GM12878 (cell line): Measurements from ENCODE around the gene RAB8A. TPM values are rescaled to one million over a fixed set of nuclear protein-coding genes. Genes with fewer than 3 reads are reported as not detected.

Source experiments
- FOS ChIP-seq: IDR thresholded peaks from 3 replicates; pipeline ENCODE4 v1.6.1; 2011; ENCODE audit warnings: borderline replicate concordance; ENCODE audit not compliant: insufficient read length; ENCODE audit errors: extremely low read depth
- RCOR1 ChIP-seq: conservative IDR thresholded peaks from 2 replicates; pipeline ENCODE4 v1.6.1; 2012; ENCODE audit warnings: low read depth, low read length, improper control_type of control experiment
- SREBF1 ChIP-seq: IDR thresholded peaks from 2 replicates; pipeline ENCODE4 v1.6.1; 2012; ENCODE audit warnings: mild to moderate bottlenecking, low read length
- TARDBP ChIP-seq: IDR thresholded peaks from 2 replicates; pipeline ENCODE4 v1.6.1; 2016; ENCODE audit warnings: borderline replicate concordance
- ZNF622 ChIP-seq: fragments of 450-650 bp; IDR thresholded peaks from 2 replicates; pipeline ENCODE4 v1.6.1; 2017; ENCODE audit warnings: mild to moderate bottlenecking, inconsistent platforms
- polyA plus RNA-seq, 11 experiments: library from polyadenylated mRNA; depleted of rRNA in 4 of 11; unstranded in 6 of 11; stranded (reverse) in 5 of 11; fragments of >200 nt; fragmentation: Nextera tagmentation in 4 of 11; fragmentation: Illumina TruSeq in 1 of 11; extraction: Ambion mirVana in 4 of 11; extraction: Trizol in 1 of 11; gene quantifications; 1 replicate in 1 of 11; 2 replicates in 10 of 11; pipeline versions ENCODE4 v1.2.1 to v1.2.3, GENCODE V29; 2011 to 2016; ENCODE audit warnings: inconsistent platforms in 2 of 11, missing spikeins in 2 of 11, low read depth in 1 of 11
- total RNA-seq, 4 experiments: library from RNA; depleted of rRNA in 3 of 4; stranded (reverse); fragments of >200 nt in 3 of 4; fragmentation: Illumina TruSeq in 1 of 4; extraction: Trizol in 1 of 4; gene quantifications; 2 replicates each; pipeline versions ENCODE4 v1.2.1 to v1.2.3, GENCODE V29; 2013 to 2021
- TF ChIP-seq, protein P1 (sequence below): fragments of 450-650 bp; formaldehyde crosslinking; IDR thresholded peaks from 2 replicates; pipeline ENCODE4 v1.5.0; 2022; ENCODE audit warnings: mild to moderate bottlenecking, missing genetic modification characterization
- TF ChIP-seq, protein P2 (sequence below): fragments of 450-650 bp; IDR thresholded peaks from 2 replicates; pipeline ENCODE4 v1.6.1; 2017; ENCODE audit warnings: mild to moderate bottlenecking, moderate library complexity

The RAB8A gene
- total and polyA plus RNA-seq, 10 of the 15 experiments (the other 5 are each of a cell fraction or from before 2014, with no cell fraction given) = 23.9 to 314 (median 185) TPM

DNA sequence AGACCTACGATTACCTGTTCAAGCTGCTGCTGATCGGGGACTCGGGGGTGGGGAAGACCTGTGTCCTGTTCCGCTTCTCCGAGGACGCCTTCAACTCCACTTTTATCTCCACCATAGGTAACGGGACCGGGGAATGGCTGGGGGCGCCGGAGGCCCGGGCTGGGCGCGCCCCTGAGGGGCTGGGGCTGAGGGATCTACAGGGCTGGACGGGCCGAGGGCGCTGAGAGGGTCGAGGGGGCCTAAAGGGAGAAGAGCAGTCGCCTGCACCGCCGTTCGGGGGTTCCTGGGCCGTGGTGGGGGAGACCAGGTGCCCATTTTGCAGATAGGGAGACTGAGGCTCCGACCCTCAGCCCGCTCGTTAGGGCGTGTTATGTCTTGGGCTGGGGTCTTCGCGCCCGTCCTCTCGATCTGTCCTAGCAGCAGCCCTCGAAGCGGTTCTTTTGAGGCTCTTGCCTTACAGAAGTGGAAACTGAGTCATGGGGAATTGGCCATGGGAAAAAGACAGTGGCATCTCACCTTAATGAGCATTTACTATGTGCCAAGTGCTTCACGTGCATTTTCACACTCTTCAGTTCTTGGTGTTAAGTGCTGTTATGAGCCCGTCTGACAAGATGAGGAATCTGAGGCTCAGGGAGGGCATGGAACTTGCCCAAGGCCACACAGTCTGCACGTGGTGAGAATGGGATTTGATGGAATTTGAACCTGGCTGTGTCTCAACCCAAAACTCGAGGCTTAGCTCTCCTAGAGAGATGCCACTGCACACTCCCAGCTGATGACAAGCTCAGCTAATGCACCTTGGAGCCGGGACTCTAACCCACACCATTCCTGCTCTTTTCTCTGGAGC, 442 bp downstream of the RAB8A start (continued):
- TF ChIP-seq SREBF1 (no peak), RCOR1 (peak; percentile 67; the same call in 1 of the 2 replicates), ZNF622 (no peak), TARDBP (no peak), FOS (no peak)
- TF ChIP-seq, protein P1, sequence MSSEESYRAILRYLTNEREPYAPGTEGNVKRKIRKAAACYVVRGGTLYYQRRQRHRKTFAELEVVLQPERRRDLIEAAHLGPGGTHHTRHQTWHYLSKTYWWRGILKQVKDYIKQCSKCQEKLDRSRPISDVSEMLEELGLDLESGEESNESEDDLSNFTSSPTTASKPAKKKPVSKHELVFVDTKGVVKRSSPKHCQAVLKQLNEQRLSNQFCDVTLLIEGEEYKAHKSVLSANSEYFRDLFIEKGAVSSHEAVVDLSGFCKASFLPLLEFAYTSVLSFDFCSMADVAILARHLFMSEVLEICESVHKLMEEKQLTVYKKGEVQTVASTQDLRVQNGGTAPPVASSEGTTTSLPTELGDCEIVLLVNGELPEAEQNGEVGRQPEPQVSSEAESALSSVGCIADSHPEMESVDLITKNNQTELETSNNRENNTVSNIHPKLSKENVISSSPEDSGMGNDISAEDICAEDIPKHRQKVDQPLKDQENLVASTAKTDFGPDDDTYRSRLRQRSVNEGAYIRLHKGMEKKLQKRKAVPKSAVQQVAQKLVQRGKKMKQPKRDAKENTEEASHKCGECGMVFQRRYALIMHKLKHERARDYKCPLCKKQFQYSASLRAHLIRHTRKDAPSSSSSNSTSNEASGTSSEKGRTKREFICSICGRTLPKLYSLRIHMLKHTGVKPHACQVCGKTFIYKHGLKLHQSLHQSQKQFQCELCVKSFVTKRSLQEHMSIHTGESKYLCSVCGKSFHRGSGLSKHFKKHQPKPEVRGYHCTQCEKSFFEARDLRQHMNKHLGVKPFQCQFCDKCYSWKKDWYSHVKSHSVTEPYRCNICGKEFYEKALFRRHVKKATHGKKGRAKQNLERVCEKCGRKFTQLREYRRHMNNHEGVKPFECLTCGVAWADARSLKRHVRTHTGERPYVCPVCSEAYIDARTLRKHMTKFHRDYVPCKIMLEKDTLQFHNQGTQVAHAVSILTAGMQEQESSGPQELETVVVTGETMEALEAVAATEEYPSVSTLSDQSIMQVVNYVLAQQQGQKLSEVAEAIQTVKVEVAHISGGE (CRISPR knock-in tag) = no peak
- TF ChIP-seq, protein P2, sequence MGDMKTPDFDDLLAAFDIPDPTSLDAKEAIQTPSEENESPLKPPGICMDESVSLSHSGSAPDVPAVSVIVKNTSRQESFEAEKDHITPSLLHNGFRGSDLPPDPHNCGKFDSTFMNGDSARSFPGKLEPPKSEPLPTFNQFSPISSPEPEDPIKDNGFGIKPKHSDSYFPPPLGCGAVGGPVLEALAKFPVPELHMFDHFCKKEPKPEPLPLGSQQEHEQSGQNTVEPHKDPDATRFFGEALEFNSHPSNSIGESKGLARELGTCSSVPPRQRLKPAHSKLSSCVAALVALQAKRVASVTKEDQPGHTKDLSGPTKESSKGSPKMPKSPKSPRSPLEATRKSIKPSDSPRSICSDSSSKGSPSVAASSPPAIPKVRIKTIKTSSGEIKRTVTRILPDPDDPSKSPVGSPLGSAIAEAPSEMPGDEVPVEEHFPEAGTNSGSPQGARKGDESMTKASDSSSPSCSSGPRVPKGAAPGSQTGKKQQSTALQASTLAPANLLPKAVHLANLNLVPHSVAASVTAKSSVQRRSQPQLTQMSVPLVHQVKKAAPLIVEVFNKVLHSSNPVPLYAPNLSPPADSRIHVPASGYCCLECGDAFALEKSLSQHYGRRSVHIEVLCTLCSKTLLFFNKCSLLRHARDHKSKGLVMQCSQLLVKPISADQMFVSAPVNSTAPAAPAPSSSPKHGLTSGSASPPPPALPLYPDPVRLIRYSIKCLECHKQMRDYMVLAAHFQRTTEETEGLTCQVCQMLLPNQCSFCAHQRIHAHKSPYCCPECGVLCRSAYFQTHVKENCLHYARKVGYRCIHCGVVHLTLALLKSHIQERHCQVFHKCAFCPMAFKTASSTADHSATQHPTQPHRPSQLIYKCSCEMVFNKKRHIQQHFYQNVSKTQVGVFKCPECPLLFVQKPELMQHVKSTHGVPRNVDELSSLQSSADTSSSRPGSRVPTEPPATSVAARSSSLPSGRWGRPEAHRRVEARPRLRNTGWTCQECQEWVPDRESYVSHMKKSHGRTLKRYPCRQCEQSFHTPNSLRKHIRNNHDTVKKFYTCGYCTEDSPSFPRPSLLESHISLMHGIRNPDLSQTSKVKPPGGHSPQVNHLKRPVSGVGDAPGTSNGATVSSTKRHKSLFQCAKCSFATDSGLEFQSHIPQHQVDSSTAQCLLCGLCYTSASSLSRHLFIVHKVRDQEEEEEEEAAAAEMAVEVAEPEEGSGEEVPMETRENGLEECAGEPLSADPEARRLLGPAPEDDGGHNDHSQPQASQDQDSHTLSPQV = no peak
